ENCODE data around the gene COL5A1.

COL5A1 gene

DNA sequence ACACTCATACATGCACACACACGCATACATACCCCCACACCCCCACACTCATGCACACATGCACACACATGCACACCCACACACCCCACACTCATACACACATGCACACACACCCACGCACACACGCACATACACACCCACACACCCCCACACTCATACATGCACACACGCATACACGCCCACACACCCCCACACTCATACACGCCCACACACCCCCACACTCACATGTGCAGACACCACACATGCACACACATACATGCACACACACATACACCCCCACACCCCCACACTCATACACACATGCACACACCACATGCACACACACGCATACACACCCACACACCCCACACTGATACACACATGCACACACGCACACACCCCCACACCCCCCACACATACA, 118.3 kb downstream of the COL5A1 start:
- DNase-seq (ENCODE audit: low read depth, low spot score), result no peak
- TF ChIP-seq YY1 (IDR thresholded peaks at IDR 0.05; ENCODE audit: insufficient read depth, insufficient read length), result no peak
- TF ChIP-seq SUZ12 (IDR thresholded peaks at IDR 0.05; ENCODE audit: extremely low read depth, insufficient read depth, insufficient read length), result no peak
- no peak for TF ChIP-seq ZNF274 (IDR thresholded peaks at IDR 0.05; ENCODE audit: low read depth, low read length)
- Histone ChIP-seq H3K9ac (ENCODE audit: insufficient read length, low read depth) (no peak overlapping the region), H3K9me3 (ENCODE audit: insufficient read depth, low read length) (peaks cover 12% of the 10 kb centered on the region; the same call in 1 of the 2 replicates), H3K4me3 (ENCODE audit: insufficient read length, low read depth) (no peak overlapping the region), H3K36me3 (ENCODE audit: insufficient read depth, insufficient read length, low read length) (peaks cover 93% of the 10 kb centered on the region), H3K4me1 (ENCODE audit: insufficient read depth, insufficient read length) (no peaks in the 10 kb centered on the region), H3K27me3 (ENCODE audit: insufficient read depth, insufficient read length) (no peaks in the 10 kb centered on the region)

DNA sequence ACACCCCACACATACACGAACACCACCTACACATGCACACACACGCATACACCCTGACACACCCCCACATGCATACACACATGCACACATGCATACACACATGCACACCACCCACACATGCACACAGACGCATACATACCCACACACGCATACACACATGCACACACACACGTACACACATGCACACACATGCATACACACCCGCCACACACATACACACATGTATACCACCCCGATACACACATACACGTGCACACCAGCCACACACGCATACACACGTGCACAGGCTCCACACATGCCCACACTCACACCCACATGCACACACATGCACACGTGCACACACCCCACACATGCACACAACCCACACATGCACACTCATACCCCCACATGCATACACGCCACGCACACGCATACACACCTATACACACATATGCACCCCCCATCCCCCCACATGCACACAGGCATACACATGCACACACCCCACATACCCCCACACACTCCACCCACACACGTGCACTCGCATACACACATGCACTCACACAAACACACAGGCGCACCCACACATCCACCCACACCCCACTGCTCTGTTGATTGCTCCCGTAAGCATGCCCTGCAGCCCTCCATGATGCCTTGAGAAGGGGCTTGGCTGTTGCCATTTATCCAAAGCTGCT, 119.3 kb downstream of the COL5A1 start:
- Histone ChIP-seq H3K4me3 (ENCODE audit: insufficient read length, low read depth) (no peak overlapping the region), H3K27me3 (ENCODE audit: insufficient read depth, insufficient read length) (no peaks in the 10 kb centered on the region), H3K9ac (ENCODE audit: insufficient read length, low read depth) (no peak overlapping the region), H3K9me3 (ENCODE audit: insufficient read depth, low read length) (peaks cover 12% of the 10 kb centered on the region; the same call in 1 of the 2 replicates), H3K36me3 (ENCODE audit: insufficient read depth, insufficient read length, low read length) (peaks cover 94% of the 10 kb centered on the region), H3K4me1 (ENCODE audit: insufficient read depth, insufficient read length) (no peaks in the 10 kb centered on the region)
- no peak for DNase-seq (ENCODE audit: low read depth, low spot score)
- TF ChIP-seq SUZ12 (IDR thresholded peaks at IDR 0.05; ENCODE audit: extremely low read depth, insufficient read depth, insufficient read length) (no peak), ZNF274 (IDR thresholded peaks at IDR 0.05; ENCODE audit: low read depth, low read length) (no peak), YY1 (IDR thresholded peaks at IDR 0.05; ENCODE audit: insufficient read depth, insufficient read length) (no peak)

DNA sequence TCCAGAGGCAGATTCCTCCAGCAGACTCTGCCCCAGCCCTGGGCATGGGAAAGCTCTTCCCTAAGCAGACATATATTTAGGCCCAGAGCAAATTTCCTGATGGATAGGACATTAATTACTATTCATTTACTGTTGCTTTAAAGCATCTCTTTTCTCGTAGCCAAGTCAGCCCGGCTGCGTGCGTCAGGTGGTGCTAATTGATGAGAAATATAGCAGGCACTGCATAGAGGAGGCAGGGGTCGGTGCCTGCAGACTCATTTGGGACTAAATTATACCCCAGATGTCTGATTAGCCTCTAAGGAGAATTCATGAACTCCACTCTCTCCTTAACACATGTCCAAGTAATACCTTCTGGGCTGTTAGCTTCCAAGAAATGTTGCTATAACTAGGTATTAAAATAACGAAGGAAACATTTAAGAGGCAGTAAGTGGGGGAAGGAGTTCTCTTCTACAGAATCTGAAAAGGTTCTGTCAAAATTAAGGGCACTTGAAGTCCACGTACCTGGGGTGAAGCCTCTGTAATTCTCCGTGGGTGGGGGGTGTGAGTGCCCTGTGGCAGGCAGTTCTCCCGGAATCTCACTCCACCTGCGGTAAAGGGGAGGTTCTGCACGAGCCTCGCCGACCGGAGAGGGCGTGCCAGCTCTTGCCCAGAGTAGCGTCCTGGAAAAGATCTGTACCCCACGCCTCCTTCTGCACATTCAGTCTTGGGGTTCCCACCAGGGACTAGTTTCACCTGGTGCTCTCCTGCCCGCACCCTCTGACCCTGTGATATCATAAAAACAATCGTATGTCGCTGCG, 123.1 kb downstream of the COL5A1 start:
- H3K36me3 ChIP-seq (ENCODE audit: insufficient read depth, insufficient read length, low read length), result peaks cover 93% of the 10 kb centered on the region
- H3K9ac ChIP-seq (ENCODE audit: insufficient read length, low read depth), result no peak overlapping the region
- no peak overlapping the region for H3K4me3 ChIP-seq (ENCODE audit: insufficient read length, low read depth)
- no peaks in the 10 kb centered on the region for H3K27me3 ChIP-seq (ENCODE audit: insufficient read depth, insufficient read length)
- TF ChIP-seq SUZ12 (IDR thresholded peaks at IDR 0.05; ENCODE audit: extremely low read depth, insufficient read depth, insufficient read length) (no peak), ZNF274 (IDR thresholded peaks at IDR 0.05; ENCODE audit: low read depth, low read length) (no peak), YY1 (IDR thresholded peaks at IDR 0.05; ENCODE audit: insufficient read depth, insufficient read length) (no peak)
- peaks cover 12% of the 10 kb centered on the region; the same call in 1 of the 2 replicates for H3K9me3 ChIP-seq (ENCODE audit: insufficient read depth, low read length)
- DNase-seq (ENCODE audit: low read depth, low spot score), result no peak
- no peaks in the 10 kb centered on the region for H3K4me1 ChIP-seq (ENCODE audit: insufficient read depth, insufficient read length)

GRCh38 chr9:134765785-134766184, 124.2 kb downstream of the COL5A1 start:
- no peak for DNase-seq (ENCODE audit: low read depth, low spot score)
- Histone ChIP-seq H3K9ac (ENCODE audit: insufficient read length, low read depth) (no peak overlapping the region), H3K4me1 (ENCODE audit: insufficient read depth, insufficient read length) (no peaks in the 10 kb centered on the region)

DNA sequence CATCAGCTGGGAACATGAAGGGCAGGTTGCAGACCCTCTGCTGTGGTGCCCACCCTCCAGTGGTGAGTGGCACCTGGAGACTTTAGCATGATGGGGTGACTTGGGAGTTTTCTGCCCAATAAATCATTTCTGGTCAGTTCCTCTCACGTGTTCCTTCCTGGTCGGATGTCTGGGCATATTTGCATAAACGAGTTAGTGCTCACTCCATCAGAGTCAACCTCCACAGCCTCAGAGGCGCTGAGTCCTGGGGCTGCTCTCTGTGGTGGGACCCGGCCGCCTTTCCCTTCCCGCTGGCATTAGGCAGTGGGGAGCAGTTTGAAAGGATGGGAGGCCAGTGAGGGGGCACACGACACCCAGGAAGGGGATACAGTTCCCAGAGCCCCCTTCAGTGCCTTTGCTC, 125.0 kb downstream of the COL5A1 start:
- Histone ChIP-seq H3K9ac (ENCODE audit: insufficient read length, low read depth) (no peak overlapping the region), H3K4me1 (ENCODE audit: insufficient read depth, insufficient read length) (no peaks in the 10 kb centered on the region), H3K27me3 (ENCODE audit: insufficient read depth, insufficient read length) (no peaks in the 10 kb centered on the region), H3K36me3 (ENCODE audit: insufficient read depth, insufficient read length, low read length) (peaks cover 83% of the 10 kb centered on the region), H3K9me3 (ENCODE audit: insufficient read depth, low read length) (no peaks in the 10 kb centered on the region), H3K4me3 (ENCODE audit: insufficient read length, low read depth) (no peak overlapping the region)
- DNase-seq (ENCODE audit: low read depth, low spot score), result no peak
- no peak for TF ChIP-seq ZNF274 (IDR thresholded peaks at IDR 0.05; ENCODE audit: low read depth, low read length)
- no peak for TF ChIP-seq SUZ12 (IDR thresholded peaks at IDR 0.05; ENCODE audit: extremely low read depth, insufficient read depth, insufficient read length)
- TF ChIP-seq YY1 (IDR thresholded peaks at IDR 0.05; ENCODE audit: insufficient read depth, insufficient read length), result no peak

More at GRCh38 chr9:134765785-134766184, 124.2 kb downstream of the COL5A1 start:
- TF ChIP-seq ZNF274 (IDR thresholded peaks at IDR 0.05; ENCODE audit: low read depth, low read length) (no peak), SUZ12 (IDR thresholded peaks at IDR 0.05; ENCODE audit: extremely low read depth, insufficient read depth, insufficient read length) (no peak), YY1 (IDR thresholded peaks at IDR 0.05; ENCODE audit: insufficient read depth, insufficient read length) (no peak)
- Histone ChIP-seq H3K9me3 (ENCODE audit: insufficient read depth, low read length) (peaks cover 1% of the 10 kb centered on the region; the same call in 1 of the 2 replicates), H3K27me3 (ENCODE audit: insufficient read depth, insufficient read length) (no peaks in the 10 kb centered on the region), H3K36me3 (ENCODE audit: insufficient read depth, insufficient read length, low read length) (peaks cover 83% of the 10 kb centered on the region), H3K4me3 (ENCODE audit: insufficient read length, low read depth) (no peak overlapping the region)

- Histone ChIP-seq H3K9me3 (ENCODE audit: insufficient read depth, low read length) (no peaks in the 10 kb centered on the region), H3K27me3 (ENCODE audit: insufficient read depth, insufficient read length) (no peaks in the 10 kb centered on the region), H3K4me3 (ENCODE audit: insufficient read length, low read depth) (no peak overlapping the region), H3K9ac (ENCODE audit: insufficient read length, low read depth) (no peak overlapping the region), H3K4me1 (ENCODE audit: insufficient read depth, insufficient read length) (peaks cover 4% of the 10 kb centered on the region), H3K36me3 (ENCODE audit: insufficient read depth, insufficient read length, low read length) (peaks cover 83% of the 10 kb centered on the region)
- no peak for TF ChIP-seq YY1 (IDR thresholded peaks at IDR 0.05; ENCODE audit: insufficient read depth, insufficient read length)
- TF ChIP-seq SUZ12 (IDR thresholded peaks at IDR 0.05; ENCODE audit: extremely low read depth, insufficient read depth, insufficient read length), result no peak
- no peak for TF ChIP-seq ZNF274 (IDR thresholded peaks at IDR 0.05; ENCODE audit: low read depth, low read length)
- DNase-seq (ENCODE audit: low read depth, low spot score), result no peak
Measured at GRCh38 chr9:134768332-134768708, 126.7 kb downstream of the COL5A1 start.

DNA sequence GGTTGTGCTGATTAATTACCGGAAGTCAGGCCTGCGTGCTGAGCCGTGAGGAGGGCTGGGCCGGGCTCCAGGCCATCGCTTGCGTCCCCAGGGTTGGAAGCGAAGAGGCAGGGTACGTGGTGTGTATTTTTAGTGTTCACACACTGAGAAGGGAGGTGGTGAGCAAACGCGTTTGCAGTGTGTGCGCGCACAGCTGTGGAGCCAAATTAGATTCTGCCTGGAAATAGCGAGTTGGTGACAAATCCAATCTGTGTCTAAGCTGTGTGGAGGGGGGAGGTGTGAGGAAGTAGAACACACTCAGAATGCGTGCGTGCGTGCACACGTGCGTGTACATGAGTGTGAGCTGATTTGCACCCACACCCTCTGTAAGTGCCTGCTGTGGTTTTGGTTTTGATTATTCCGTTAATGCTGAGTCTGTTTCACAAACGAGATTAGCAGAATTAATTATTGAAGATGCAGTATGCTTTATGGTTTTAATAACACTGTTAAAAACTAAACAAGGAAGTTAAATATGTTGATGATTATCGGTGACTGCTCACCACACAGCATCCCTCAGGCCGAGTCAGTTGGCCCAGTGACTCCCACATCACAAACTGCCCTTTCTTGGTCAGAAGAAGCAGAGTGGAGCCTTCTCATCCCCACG, 127.2 kb downstream of the COL5A1 start:
- TF ChIP-seq YY1 (IDR thresholded peaks at IDR 0.05; ENCODE audit: insufficient read depth, insufficient read length), result no peak
- TF ChIP-seq SUZ12 (IDR thresholded peaks at IDR 0.05; ENCODE audit: extremely low read depth, insufficient read depth, insufficient read length), result no peak
- peaks cover 84% of the 10 kb centered on the region for H3K36me3 ChIP-seq (ENCODE audit: insufficient read depth, insufficient read length, low read length)
- H3K27me3 ChIP-seq (ENCODE audit: insufficient read depth, insufficient read length), result no peaks in the 10 kb centered on the region
- H3K9me3 ChIP-seq (ENCODE audit: insufficient read depth, low read length), result no peaks in the 10 kb centered on the region
- peaks cover 4% of the 10 kb centered on the region for H3K4me1 ChIP-seq (ENCODE audit: insufficient read depth, insufficient read length)
- H3K4me3 ChIP-seq (ENCODE audit: insufficient read length, low read depth), result no peak overlapping the region
- no peak for DNase-seq (ENCODE audit: low read depth, low spot score)
- H3K9ac ChIP-seq (ENCODE audit: insufficient read length, low read depth), result no peak overlapping the region
